RWPE1 (cell line): ENCODE data around the gene TRMT61A.
A peak's percentile ranks its signal among the peaks of the same experiment; 100 is the strongest.

Experiments
- CTCF ChIA-PET: fragments of 350-600 bp; sonication (Branson Sonifier 250); formaldehyde crosslinking; extraction: SDS; loops from one replicate; lab custom pipeline; 2021; lab: Yijun Ruan, JAX
- POLR2A ChIA-PET: fragments of 400-600 bp; formaldehyde crosslinking; extraction: SDS; loops from one replicate; lab custom pipeline; 2020; ENCODE audit warnings: antibody characterized with exemption; ENCODE audit not compliant: low non-redundant PET; lab: Yijun Ruan, JAX
- DNase-seq: peaks from one replicate; pipeline ENCODE4 v3.0.0; 2012; ENCODE audit warnings: low spot score
- H3K27ac ChIP-seq: fragments of 450-650 bp; 2 replicates; pipeline ENCODE4 v1.5.1; 2017
- TF ChIP-seq, protein P1 (sequence below): fragments of 450-650 bp; conservative IDR thresholded peaks from 2 replicates; pipeline ENCODE4 v1.5.1; 2017; ENCODE audit warnings: low read depth, mild to moderate bottlenecking

TRMT61A gene

DNA sequence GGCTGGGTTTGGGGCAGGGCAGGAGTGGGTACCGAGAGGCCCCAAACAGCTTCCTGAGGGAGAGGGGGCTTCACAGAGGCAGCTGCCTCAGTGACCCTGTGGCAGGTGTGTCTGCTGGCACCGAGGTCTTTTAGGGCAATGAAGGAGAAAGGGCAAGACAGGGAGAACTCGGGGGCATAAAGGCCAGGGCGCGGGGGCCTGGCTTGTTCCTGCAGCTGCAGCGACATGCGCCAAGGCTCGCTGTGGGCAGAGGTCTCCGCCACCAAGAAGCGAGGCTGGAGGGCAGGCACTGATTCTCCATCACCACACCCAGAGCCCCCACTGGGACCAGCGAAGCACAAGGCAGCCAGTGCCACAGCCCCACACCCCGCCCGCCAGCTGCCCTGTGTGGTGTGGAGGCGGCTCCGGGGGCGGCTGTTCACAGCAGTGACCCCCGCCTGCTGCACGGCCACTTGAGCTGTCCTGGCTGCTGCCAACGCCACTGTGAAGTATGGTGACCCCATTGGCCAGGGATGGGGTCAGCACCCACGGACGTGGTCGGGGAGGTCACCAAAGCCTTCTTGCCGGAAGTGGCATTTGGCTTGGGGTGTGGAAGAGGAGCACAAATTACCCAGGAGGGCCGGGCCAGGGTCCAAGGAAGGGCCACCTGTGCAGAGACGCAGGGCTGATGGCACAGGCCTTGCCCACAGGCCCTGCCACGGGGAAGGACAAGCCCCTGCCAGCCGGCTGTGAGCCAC, 17.1 kb downstream of the TRMT61A start:
- POLR2A ChIA-PET = no interaction called here
- peak overlapping the region; percentile 100 for H3K27ac ChIP-seq
- TF ChIP-seq, protein P1, sequence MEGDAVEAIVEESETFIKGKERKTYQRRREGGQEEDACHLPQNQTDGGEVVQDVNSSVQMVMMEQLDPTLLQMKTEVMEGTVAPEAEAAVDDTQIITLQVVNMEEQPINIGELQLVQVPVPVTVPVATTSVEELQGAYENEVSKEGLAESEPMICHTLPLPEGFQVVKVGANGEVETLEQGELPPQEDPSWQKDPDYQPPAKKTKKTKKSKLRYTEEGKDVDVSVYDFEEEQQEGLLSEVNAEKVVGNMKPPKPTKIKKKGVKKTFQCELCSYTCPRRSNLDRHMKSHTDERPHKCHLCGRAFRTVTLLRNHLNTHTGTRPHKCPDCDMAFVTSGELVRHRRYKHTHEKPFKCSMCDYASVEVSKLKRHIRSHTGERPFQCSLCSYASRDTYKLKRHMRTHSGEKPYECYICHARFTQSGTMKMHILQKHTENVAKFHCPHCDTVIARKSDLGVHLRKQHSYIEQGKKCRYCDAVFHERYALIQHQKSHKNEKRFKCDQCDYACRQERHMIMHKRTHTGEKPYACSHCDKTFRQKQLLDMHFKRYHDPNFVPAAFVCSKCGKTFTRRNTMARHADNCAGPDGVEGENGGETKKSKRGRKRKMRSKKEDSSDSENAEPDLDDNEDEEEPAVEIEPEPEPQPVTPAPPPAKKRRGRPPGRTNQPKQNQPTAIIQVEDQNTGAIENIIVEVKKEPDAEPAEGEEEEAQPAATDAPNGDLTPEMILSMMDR = no peak
- CTCF ChIA-PET = interaction anchor here (1.3 to 3.7 kb wide), 4 partner anchors 16 to 46 kb away, joined by 4 to 57 read pairs (median 6); partner anchors contain the start of gene CKB
- no peak for DNase-seq

- POLR2A ChIA-PET = no interaction called here
- DNase-seq = peak; percentile 78
Measured at GRCh38 chr14:103546652-103547454, 17.9 kb downstream of the TRMT61A start.

GRCh38 chr14:103547455-103547940, 18.5 kb downstream of the TRMT61A start:
- H3K27ac ChIP-seq = peak overlapping the region; percentile 97
- POLR2A ChIA-PET = interaction anchor here (0.7 kb wide), 1 partner anchor 19 kb away, joined by 4 read pairs; no protein-coding TSS in a partner anchor
- TF ChIP-seq, protein P1 = no peak
- CTCF ChIA-PET = interaction anchor here (1.1 to 3.7 kb wide), 5 partner anchors 11 to 47 kb away, joined by 4 to 57 read pairs (median 5); partner anchors contain the start of gene CKB
- DNase-seq = no peak

More at GRCh38 chr14:103546652-103547454, 17.9 kb downstream of the TRMT61A start:
- TF ChIP-seq, protein P1 = peak; percentile 84
- peak overlapping the region; percentile 97 for H3K27ac ChIP-seq
- CTCF ChIA-PET = interaction anchor here (0.6 to 3.7 kb wide), 6 partner anchors 11 to 47 kb away, joined by 4 to 57 read pairs (median 4); partner anchors contain the start of gene CKB

DNA sequence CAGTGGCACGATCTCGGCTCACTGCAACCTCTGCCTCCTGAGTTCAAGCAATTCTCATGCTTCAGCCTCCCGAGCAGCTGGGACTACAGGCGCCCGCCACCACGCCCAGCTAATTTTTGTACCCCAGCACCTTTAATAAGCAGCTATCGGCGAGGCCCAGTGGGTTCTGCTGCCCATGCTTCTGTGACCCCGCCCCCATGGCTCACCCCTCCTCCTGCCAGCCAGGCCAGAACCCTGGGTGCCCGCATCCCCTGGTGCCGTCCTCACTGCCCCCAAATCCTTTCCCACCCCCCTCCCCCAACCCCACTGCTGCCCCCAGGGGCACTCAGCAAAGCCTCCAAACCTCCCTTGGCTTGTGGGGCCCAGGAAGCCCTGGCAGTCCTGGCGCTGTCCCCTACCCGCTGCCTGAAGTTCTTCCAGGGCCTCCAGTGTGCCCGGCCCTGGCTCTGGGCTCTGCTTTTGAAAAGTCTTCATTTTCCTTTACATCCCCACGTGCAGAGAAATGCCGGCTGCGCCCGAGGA, 19.0 kb downstream of the TRMT61A start:
- ChIA-PET POLR2A (interaction anchor here (0.7 kb wide), 1 partner anchor 20 kb away, joined by 4 read pairs; no protein-coding TSS in a partner anchor), CTCF (interaction anchor here (3.7 kb wide), 1 partner anchor 28 kb away, joined by 57 read pairs; the partner anchor contains the start of gene CKB)
- no peak for DNase-seq
- peak overlapping the region; percentile 97 for H3K27ac ChIP-seq
- TF ChIP-seq, protein P1 = no peak

DNA sequence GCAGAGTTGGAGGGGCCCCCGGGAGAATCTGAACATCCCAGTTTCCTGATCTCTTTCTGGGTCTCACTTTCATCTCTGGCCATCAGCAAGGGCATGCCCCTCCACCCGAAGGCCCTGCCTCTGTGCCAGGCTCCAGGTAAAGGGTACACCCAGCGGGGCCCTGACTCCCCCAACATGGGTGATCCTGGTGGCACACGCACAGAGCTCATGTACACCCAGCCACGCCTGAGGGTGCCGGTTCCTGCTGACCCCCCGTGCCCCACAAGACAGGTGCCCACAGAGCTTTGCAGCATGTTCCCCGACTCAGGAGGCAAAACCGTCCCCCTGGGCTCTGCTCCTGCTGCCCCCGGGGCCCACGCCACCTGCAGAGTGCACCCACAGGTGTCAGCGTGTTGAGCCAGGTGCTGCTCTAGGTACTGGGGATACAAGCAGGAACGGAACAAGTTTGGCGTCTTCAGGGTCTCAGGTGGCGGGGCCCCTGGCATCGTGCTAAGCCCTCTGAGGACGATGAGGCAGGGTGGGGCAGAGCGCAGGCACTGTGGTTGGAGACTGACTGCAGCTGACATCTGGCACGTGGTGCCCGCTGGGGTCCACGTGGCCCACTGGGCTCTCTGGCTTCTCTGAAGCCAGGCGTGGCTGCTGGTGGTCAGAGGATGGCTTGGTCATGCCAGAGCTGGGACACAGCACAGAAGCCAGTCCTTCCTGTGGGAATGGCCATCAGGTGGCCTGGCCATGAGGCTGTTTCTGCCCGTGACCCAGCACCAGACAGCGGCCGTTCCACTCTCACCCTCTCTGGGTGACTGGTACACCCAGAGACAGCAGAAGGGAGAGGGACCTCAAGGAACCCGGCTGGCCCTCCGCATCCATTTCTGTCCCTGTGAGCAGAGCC, 19.7 kb downstream of the TRMT61A start:
- DNase-seq = no peak
- peak overlapping the region; percentile 97 for H3K27ac ChIP-seq
- ChIA-PET CTCF (interaction anchor here (1.5 to 3.7 kb wide), 2 partner anchors 29 to 30 kb away, joined by 6 to 57 read pairs; partner anchors contain the start of gene CKB), POLR2A (interaction anchor here (0.7 to 1.1 kb wide), 2 partner anchors 20 to 36 kb away, joined by 3 to 4 read pairs; no protein-coding TSS in a partner anchor)
- TF ChIP-seq, protein P1 = no peak
